Measurements from ENCODE around the gene PTBP1. TPM values are rescaled to one million over a fixed set of nuclear protein-coding genes. Genes with fewer than 3 reads are reported as not detected.

Gene PTBP1
- total RNA-seq, 1 experiment from 2014 or later: 197 TPM

DNA sequence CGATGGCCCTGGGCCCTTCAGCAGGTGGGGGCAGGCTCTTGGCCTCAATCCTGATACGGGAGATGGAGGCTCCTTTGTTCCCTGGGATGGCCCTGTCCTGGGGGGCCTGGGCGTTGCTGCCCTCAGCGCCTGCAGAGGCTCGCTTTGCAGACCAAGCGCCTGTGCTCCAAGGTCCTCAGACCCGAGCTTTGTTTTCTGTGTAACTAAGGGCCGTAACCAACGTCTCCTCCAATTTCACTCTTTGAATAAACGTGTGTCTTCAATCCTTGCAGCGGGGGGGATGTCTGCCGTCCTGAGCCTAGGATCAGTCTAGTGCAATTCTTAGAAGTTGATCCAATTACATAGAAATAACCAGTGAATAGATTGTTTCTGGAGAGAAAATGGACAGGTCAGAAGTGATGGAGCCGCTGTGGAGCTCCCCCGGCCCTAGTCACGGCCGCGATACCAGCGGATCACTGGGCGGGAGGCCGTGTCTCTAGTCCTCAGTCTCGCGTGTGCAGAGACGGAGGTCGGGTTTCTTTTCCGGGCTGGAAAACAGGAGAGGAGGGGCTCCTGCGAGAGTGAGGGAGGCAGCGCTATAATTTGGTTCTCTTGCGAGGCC lies 5.3 kb downstream of the PTBP1 start:
- no peak overlapping the region for H3K4me3 ChIP-seq
- no peaks in the 10 kb centered on the region for H3K27me3 ChIP-seq
- DNase-seq: no peak
- H3K36me3 ChIP-seq: peaks cover 74% of the 10 kb centered on the region
- H3K9me3 ChIP-seq: no peaks in the 10 kb centered on the region

DNA sequence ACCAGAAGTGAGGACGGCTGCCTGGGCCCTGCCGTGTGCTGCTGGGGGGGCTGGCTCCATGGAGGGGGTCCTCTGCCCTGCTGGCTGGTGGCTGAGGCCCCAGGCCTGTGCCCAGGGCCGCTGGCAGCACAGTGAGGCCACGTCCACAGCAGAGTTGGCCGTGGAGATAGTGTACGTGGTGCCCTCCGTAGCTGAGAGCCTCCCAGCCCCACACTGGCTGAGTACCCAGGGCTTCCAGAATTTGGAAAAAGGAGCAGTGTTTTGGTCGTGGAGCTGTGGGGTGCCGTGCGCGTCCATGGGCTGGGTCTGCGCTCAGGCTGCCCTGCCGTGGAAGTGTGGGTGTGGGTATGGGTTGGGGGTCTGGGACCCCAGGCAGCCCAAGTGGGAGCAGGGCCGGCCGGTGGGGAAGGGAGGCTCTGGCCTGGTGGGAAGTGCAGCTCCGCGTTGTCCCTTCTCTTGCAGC lies 5.9 kb downstream of the PTBP1 start:
- peaks cover 77% of the 10 kb centered on the region for H3K36me3 ChIP-seq
- H3K4me3 ChIP-seq: no peak overlapping the region
- DNase-seq: no peak
- H3K27me3 ChIP-seq: no peaks in the 10 kb centered on the region
- no peaks in the 10 kb centered on the region for H3K9me3 ChIP-seq

DNA sequence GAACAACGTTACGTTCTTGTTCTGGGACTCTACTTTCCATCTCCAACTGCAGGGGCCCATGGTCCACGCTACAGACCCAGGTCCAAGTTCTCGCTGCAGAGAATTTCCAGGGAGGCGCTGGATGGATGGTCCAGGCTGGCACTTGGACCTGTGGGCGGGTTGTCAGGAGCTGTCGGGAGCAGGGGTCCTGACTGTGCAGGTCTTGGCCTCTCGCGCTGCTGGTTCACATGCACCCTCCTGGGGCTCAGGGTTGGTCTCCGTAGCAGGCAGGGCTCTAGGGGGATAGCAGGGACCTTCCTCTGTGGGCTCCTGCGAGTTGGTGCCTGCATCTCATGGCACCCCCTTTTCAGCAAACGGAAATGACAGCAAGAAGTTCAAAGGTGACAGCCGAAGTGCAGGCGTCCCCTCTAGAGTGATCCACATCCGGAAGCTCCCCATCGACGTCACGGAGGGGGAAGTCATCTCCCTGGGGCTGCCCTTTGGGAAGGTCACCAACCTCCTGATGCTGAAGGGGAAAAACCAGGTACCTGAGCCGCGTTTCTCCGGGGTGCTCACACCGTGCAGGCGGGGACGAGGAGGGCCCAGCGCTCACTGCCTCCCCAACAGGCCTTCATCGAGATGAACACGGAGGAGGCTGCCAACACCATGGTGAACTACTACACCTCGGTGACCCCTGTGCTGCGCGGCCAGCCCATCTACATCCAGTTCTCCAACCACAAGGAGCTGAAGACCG lies 6.6 kb downstream of the PTBP1 start:
- Histone ChIP-seq H3K27me3 (no peaks in the 10 kb centered on the region), H3K9me3 (no peaks in the 10 kb centered on the region), H3K36me3 (peaks cover 70% of the 10 kb centered on the region), H3K4me3 (no peak overlapping the region)
- no peak for DNase-seq

DNA sequence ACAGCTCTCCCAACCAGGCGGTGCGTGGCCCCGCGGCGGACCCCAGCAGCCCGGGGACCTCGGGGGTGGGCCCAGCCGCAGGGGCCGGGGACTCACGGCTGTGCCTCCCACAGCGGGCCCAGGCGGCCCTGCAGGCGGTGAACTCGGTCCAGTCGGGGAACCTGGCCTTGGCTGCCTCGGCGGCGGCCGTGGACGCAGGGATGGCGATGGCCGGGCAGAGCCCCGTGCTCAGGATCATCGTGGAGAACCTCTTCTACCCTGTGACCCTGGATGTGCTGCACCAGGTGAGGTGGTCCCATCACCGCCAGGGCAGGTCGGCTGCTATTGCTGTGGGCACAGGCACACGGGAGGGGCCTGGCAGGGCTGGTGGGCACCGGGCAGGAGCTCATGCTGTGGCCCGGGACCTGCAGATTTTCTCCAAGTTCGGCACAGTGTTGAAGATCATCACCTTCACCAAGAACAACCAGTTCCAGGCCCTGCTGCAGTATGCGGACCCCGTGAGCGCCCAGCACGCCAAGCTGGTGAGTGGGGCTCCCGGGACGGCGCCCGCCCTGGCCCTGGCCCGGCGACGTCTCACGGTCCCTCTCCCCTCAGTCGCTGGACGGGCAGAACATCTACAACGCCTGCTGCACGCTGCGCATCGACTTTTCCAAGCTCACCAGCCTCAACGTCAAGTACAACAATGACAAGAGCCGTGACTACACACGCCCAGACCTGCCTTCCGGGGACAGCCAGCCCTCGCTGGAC lies 7.3 kb downstream of the PTBP1 start:
- H3K36me3 ChIP-seq: peaks cover 69% of the 10 kb centered on the region
- no peak for DNase-seq

DNA sequence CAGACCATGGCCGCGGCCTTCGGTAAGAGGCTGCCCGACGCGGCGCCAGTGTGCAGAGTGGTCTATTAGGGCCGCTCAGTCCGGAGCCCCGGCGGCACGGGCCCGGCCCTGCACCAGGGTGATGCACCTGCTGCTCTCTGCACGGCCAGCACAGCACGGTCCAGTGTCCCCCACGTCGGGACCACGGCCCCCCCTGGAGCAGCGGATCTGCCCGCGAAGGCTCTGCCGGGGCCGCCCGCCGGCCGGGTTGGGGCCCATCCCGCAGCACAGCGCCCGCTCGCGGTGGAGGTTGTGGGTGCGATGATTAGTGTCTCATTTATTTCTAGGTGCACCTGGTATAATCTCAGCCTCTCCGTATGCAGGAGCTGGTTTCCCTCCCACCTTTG lies 7.9 kb downstream of the PTBP1 start:
- peaks cover 69% of the 10 kb centered on the region for H3K36me3 ChIP-seq
- DNase-seq: no peak
- no peaks in the 10 kb centered on the region for H3K27me3 ChIP-seq
- H3K4me3 ChIP-seq: no peak overlapping the region
- no peaks in the 10 kb centered on the region for H3K9me3 ChIP-seq

More for the DNA sequence above, 7.3 kb downstream of the PTBP1 start:
- Histone ChIP-seq H3K4me3 (no peak overlapping the region), H3K27me3 (no peaks in the 10 kb centered on the region), H3K9me3 (no peaks in the 10 kb centered on the region)

DNA sequence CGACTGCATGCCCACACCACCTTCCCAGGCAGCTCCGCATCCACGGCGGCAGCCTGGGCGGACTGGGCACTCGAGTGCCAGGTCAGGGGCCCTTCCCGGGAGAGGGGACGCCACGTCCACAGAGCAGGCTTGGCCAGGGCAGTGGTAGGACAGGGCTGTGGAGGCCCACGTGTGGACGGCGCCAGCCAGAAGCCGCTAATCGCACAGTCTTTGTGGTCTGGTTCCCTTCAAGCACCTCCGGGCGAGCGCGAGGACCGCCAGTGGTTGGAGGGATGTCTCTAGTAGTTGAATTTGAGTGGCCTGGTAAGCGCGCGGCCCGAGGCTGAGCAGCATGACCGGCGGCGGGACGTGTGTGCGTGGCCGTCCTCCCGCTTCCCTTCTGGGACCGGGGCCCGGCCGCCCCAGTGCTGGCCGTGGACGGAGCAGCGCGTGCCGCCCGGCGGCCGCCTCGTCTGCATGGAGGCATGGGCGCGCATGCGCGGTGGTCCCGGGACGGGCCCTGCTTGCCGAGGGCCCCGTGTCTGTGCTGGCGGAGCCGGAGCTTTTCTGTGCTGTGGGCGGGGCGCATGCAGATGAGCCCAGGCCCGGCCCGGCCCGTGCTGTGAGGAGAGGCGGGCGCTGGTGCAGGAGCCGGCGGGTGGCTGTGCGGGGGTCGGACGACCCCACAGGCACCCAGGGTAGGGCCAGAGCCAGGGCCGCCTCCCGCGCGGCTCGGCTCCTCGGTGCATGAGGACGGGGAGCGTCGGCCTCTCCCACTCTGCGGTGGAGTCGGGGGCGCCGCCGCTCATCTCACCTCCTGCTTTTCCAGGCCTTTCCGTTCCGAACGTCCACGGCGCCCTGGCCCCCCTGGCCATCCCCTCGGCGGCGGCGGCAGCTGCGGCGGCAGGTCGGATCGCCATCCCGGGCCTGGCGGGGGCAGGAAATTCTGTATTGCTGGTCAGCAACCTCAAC lies 8.6 kb downstream of the PTBP1 start:
- Histone ChIP-seq H3K36me3 (peaks cover 67% of the 10 kb centered on the region), H3K9me3 (no peaks in the 10 kb centered on the region), H3K27me3 (no peaks in the 10 kb centered on the region), H3K4me3 (no peak overlapping the region)
- DNase-seq: no peak

DNA sequence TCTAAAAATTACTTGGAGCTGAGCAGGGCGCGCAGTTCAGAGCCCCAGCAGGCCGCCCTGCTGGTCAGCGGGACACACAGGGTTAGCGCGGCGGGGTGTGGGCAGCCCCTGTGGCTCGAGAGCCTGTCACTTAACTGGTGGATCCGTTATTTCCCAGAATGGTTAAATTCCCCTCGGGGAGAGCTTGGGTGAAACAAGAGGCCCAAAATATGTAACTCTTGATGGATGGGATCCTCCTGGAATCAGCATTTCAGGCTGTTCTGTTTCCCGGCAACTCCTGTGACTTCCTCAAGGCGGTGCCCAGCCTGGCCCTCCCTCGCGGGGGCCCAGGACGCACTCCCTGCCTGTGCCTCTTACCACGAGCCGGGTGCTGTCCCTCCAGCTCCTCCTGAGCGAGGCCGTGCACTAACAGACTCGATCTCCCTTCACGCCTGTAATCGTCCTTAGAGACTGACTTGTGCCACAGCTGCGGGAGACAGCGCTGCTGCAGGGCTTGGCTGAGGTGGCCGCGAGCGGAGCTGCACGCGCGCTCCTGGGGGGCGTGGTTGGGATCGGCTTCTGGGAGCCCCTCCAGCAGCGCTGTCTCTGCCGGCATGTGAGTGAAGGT lies 9.7 kb downstream of the PTBP1 start:
- no peak for DNase-seq
- peaks cover 65% of the 10 kb centered on the region for H3K36me3 ChIP-seq

DNA sequence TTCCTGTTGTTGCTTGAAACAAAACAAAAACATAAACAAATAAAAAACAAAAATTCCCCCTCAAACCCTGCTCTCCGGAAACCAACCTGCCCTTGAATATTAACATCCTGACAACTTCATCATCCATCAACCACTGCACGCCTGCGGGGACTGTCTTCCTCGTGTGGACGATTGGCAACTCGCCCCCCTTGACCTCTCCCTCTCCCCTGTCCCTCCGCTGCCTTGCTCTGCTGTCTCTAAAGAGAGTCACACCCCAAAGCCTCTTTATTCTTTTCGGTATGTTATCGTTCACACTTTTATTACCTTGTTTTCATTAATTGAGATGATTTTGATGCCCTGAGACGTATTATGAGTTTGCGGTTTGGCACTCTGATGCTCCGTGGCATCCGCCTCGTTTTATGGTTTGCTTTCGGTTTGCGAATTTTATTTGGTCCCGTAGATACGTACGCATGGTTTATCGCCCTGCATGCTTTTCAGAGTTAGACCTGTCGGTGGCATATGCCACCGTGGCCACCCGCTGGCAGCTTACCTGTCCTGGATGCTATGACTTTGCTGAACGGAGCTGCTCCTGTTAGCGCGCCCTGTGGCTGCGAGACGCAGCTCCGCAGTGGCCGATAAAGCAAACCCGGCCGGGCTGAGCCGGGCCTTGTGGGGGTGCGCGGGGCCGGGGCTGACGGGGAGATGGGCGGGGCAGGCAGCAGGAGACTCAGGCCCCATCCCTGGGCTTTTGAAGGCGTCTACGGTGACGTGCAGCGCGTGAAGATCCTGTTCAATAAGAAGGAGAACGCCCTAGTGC lies 10.6 kb downstream of the PTBP1 start:
- Histone ChIP-seq H3K36me3 (peaks cover 61% of the 10 kb centered on the region), H3K9me3 (no peaks in the 10 kb centered on the region), H3K27me3 (no peaks in the 10 kb centered on the region), H3K4me3 (no peak overlapping the region)
- no peak for DNase-seq

More for the DNA sequence above, 9.7 kb downstream of the PTBP1 start:
- no peaks in the 10 kb centered on the region for H3K9me3 ChIP-seq
- no peaks in the 10 kb centered on the region for H3K27me3 ChIP-seq
- no peak overlapping the region for H3K4me3 ChIP-seq

DNA sequence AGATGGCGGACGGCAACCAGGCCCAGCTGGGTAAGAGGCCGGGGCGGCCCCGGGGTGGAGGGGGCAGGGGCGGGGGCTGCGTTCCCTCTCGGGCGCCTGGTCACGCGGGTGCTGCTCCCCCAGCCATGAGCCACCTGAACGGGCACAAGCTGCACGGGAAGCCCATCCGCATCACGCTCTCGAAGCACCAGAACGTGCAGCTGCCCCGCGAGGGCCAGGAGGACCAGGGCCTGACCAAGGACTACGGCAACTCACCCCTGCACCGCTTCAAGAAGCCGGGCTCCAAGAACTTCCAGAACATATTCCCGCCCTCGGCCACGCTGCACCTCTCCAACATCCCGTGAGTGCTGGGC lies 11.1 kb downstream of the PTBP1 start:
- no peak for DNase-seq
- Histone ChIP-seq H3K9me3 (no peaks in the 10 kb centered on the region), H3K27me3 (no peaks in the 10 kb centered on the region), H3K36me3 (peaks cover 59% of the 10 kb centered on the region), H3K4me3 (no peak overlapping the region)

DNA sequence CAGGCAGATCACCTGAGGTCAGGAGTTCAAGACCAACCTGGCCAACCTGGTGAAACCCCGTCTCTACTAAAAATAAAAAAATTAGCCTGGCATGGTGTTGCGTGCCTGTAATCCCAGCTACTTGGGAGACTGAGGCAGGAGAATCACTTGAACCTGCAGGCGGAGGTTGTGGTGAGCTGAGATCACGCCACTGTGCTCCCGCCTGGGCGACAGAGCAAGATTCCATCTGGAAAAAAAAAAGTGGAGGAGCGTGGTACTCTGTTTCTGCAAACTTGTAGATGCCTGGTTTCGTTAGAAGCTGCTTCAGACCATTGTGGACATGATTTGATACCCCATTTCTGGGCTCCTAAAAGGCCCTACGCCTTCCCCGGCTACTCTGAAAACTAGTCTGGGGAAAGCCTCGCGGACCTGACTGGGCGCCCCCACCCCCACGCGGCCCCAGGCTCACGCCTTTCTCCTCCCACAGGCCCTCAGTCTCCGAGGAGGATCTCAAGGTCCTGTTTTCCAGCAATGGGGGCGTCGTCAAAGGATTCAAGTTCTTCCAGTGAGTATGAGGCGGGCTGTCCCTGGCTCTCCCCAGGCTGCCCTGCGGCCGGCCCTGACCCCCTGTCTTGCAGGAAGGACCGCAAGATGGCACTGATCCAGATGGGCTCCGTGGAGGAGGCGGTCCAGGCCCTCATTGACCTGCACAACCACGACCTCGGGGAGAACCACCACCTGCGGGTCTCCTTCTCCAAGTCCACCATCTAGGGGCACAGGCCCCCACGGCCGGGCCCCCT lies 13.0 kb downstream of the PTBP1 start:
- Histone ChIP-seq H3K4me3 (no peak overlapping the region), H3K9me3 (no peaks in the 10 kb centered on the region), H3K27me3 (no peaks in the 10 kb centered on the region), H3K36me3 (peaks cover 45% of the 10 kb centered on the region)
- no peak for DNase-seq

DNA sequence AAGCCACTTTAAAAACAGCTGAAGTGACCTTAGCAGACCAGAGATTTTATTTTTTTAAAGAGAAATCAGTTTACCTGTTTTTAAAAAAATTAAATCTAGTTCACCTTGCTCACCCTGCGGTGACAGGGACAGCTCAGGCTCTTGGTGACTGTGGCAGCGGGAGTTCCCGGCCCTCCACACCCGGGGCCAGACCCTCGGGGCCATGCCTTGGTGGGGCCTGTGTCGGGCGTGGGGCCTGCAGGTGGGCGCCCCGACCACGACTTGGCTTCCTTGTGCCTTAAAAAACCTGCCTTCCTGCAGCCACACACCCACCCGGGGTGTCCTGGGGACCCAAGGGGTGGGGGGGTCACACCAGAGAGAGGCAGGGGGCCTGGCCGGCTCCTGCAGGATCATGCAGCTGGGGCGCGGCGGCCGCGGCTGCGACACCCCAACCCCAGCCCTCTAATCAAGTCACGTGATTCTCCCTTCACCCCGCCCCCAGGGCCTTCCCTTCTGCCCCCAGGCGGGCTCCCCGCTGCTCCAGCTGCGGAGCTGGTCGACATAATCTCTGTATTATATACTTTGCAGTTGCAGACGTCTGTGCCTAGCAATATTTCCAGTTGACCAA lies 13.7 kb downstream of the PTBP1 start:
- Histone ChIP-seq H3K4me3 (no peak overlapping the region), H3K27me3 (no peaks in the 10 kb centered on the region), H3K36me3 (peaks cover 41% of the 10 kb centered on the region), H3K9me3 (no peaks in the 10 kb centered on the region)
- DNase-seq: no peak

DNA sequence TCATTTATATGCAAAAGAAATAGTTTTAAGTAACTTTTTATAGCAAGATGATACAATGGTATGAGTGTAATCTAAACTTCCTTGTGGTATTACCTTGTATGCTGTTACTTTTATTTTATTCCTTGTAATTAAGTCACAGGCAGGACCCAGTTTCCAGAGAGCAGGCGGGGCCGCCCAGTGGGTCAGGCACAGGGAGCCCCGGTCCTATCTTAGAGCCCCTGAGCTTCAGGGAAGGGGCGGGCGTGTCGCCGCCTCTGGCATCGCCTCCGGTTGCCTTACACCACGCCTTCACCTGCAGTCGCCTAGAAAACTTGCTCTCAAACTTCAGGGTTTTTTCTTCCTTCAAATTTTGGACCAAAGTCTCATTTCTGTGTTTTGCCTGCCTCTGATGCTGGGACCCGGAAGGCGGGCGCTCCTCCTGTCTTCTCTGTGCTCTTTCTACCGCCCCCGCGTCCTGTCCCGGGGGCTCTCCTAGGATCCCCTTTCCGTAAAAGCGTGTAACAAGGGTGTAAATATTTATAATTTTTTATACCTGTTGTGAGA lies 14.3 kb downstream of the PTBP1 start:
- Histone ChIP-seq H3K36me3 (peaks cover 39% of the 10 kb centered on the region), H3K27me3 (no peaks in the 10 kb centered on the region), H3K4me3 (no peak overlapping the region), H3K9me3 (no peaks in the 10 kb centered on the region)
- no peak for DNase-seq

DNA sequence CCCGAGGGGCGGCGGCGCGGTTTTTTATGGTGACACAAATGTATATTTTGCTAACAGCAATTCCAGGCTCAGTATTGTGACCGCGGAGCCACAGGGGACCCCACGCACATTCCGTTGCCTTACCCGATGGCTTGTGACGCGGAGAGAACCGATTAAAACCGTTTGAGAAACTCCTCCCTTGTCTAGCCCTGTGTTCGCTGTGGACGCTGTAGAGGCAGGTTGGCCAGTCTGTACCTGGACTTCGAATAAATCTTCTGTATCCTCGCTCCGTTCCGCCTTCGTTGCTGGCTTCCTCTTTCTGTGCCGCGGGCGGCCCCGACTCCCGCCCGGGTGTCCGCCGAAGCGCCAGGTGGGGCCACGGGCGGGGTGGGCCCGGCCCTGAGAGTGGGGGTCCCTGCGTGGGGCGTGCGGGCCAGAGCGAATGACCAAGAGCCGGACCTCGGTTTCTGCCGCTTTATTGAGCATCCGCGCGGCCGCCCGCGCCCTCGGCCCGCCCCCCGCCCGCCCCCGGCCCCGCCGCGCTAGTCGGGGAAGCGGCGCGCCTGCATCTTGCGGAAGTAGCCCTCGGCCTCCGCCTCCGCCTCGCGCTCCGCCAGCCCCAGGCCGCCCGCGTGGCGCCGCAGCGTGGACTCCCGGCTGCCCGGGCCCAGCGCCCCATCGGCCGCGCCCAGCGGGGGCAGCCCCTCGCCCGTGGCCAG lies 14.9 kb downstream of the PTBP1 start:
- no peak for DNase-seq
- no peaks in the 10 kb centered on the region for H3K9me3 ChIP-seq
- peaks cover 33% of the 10 kb centered on the region for H3K36me3 ChIP-seq
- no peak overlapping the region for H3K4me3 ChIP-seq
- no peaks in the 10 kb centered on the region for H3K27me3 ChIP-seq

DNA sequence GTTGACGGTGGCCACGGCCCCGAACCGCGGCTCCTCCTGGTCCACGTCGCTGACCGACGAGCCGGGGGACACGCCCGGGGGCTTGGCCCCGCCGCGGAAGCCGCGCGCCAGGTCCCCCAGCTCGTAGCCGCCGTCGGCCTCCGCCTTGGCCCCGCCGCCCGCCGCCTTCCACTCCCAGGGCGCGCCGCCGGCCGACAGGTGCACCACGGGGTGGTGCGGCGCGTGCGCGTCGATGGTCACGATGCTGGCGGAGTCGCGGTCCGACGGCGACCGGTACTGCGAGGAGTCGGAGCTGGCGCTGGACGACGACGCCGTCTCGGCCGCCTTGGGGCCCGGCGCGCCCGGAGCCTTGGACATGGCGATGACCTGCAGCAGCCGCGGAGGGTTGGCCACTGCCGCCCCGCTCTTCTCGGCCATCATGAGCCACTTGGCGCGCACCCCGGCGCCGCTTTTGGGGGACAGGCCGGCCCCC lies 15.5 kb downstream of the PTBP1 start:
- Histone ChIP-seq H3K36me3 (peaks cover 27% of the 10 kb centered on the region), H3K9me3 (no peaks in the 10 kb centered on the region), H3K27me3 (no peaks in the 10 kb centered on the region), H3K4me3 (no peak overlapping the region)
- DNase-seq: no peak
